ENCODE data around the gene CENPA.

CENPA gene

GRCh38 chr2:26843041-26843440, 57.2 kb downstream of the CENPA start:
- DNase-seq (ENCODE audit: low read depth in 3 of 3), result no peak

All from stimulated activated CD4-positive, alpha-beta T cell treated with anti-CD3 and anti-CD28 coated beads, TNF-alpha, amount 100 ng/mL, for 48 hours (primary cell).